Measurements from ENCODE around the gene NTMT1. TPM values are rescaled to one million over a fixed set of nuclear protein-coding genes. Genes with fewer than 3 reads are reported as not detected.

The NTMT1 gene
- total RNA-seq, 1 experiment from 2014 or later = 87.1 TPM

DNA sequence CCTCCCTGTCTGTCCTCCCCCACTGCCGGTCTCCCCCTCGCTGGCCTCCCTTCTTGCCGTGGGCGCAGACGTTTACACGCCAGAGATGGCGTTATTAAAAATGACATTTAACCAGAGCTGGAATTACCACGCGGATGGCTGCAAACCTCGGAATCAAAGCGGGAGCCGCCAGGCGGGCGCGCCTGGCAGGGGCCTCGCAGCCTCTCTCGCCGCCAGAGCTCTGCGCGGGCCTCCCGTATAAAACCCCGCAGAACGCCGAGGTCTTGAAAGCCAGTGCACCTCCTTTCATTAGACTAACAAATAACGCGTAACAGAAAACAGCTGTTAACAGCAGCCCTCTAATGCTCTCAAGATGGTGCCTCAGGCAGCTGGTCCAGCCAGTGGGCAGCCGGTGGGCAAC, 49.7 kb downstream of the NTMT1 start:
- POLR2A ChIA-PET (ENCODE audit: low non-redundant PET) = no interaction called here
- Histone ChIP-seq H3K36me3 (ENCODE audit: insufficient read depth, low read length, poor library complexity, severe bottlenecking) (no peaks in the 10 kb centered on the region), H3K27me3 (replicated peaks; ENCODE audit: insufficient read depth, low read depth, low read length, poor library complexity) (no peaks in the 10 kb centered on the region), H3K9me3 (ENCODE audit: low read depth, low read length, poor library complexity, severe bottlenecking) (no peaks in the 10 kb centered on the region), H3K4me3 (ENCODE audit: low read depth, low read length, poor library complexity, severe bottlenecking) (no peak overlapping the region), H3K4me1 (ENCODE audit: insufficient read depth, low read length, poor library complexity, severe bottlenecking) (peaks cover 10% of the 10 kb centered on the region), H3K27ac (ENCODE audit: low read depth, low read length, poor library complexity, severe bottlenecking) (no peak overlapping the region)
- intact Hi-C loops (cut with micrococcal nuclease; ENCODE audit: unreplicated experiment) = no loop called here
- no peak for DNase-seq (ENCODE audit: low spot score)
- TF ChIP-seq, protein P1, sequence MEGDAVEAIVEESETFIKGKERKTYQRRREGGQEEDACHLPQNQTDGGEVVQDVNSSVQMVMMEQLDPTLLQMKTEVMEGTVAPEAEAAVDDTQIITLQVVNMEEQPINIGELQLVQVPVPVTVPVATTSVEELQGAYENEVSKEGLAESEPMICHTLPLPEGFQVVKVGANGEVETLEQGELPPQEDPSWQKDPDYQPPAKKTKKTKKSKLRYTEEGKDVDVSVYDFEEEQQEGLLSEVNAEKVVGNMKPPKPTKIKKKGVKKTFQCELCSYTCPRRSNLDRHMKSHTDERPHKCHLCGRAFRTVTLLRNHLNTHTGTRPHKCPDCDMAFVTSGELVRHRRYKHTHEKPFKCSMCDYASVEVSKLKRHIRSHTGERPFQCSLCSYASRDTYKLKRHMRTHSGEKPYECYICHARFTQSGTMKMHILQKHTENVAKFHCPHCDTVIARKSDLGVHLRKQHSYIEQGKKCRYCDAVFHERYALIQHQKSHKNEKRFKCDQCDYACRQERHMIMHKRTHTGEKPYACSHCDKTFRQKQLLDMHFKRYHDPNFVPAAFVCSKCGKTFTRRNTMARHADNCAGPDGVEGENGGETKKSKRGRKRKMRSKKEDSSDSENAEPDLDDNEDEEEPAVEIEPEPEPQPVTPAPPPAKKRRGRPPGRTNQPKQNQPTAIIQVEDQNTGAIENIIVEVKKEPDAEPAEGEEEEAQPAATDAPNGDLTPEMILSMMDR (conservative IDR thresholded peaks at IDR 0.05; ENCODE audit: low read depth, low read length) = no peak
- no peak for TF ChIP-seq EZH2 (IDR thresholded peaks at IDR 0.05; ENCODE audit: borderline replicate concordance, low read depth, low read length, poor library complexity, severe bottlenecking)
- no TSS peak for BruUV-seq (replicated peaks)
- CTCF ChIA-PET = no interaction called here

DNA sequence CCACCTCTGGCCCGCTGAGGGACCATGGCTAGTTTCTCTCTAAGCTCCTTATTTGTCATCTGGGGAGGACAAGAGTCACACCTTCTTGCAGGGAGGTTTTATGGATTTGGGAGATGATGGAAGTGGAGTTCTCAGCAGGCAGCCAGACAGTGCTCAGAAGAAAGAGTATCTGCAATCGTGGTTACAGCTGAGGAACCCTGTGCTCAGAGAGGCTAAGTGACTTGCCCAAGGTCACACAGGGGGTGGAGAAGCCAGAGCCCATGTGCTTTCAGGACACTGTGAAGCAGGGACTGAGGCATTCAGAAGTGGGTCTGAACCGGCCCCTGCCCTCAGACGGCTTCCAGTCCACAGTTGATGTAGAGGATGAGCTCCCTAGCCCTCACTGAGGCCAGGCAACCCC, 50.3 kb downstream of the NTMT1 start:
- BruUV-seq (replicated peaks) = no TSS peak
- intact Hi-C loops (cut with micrococcal nuclease; ENCODE audit: unreplicated experiment) = no loop called here
- no peak overlapping the region for H3K27ac ChIP-seq (ENCODE audit: low read depth, low read length, poor library complexity, severe bottlenecking)
- no peak for DNase-seq (ENCODE audit: low spot score)
- H3K4me3 ChIP-seq (ENCODE audit: low read depth, low read length, poor library complexity, severe bottlenecking) = no peak overlapping the region
- H3K9me3 ChIP-seq (ENCODE audit: low read depth, low read length, poor library complexity, severe bottlenecking) = no peaks in the 10 kb centered on the region
- H3K4me1 ChIP-seq (ENCODE audit: insufficient read depth, low read length, poor library complexity, severe bottlenecking) = peaks cover 4% of the 10 kb centered on the region
- POLR2A ChIA-PET (ENCODE audit: low non-redundant PET) = no interaction called here
- H3K27me3 ChIP-seq (replicated peaks; ENCODE audit: insufficient read depth, low read depth, low read length, poor library complexity) = no peaks in the 10 kb centered on the region
- TF ChIP-seq EZH2 (IDR thresholded peaks at IDR 0.05; ENCODE audit: borderline replicate concordance, low read depth, low read length, poor library complexity, severe bottlenecking) = no peak
- TF ChIP-seq, protein P1 (conservative IDR thresholded peaks at IDR 0.05; ENCODE audit: low read depth, low read length) = no peak
- CTCF ChIA-PET = no interaction called here
- H3K36me3 ChIP-seq (ENCODE audit: insufficient read depth, low read length, poor library complexity, severe bottlenecking) = no peaks in the 10 kb centered on the region

DNA sequence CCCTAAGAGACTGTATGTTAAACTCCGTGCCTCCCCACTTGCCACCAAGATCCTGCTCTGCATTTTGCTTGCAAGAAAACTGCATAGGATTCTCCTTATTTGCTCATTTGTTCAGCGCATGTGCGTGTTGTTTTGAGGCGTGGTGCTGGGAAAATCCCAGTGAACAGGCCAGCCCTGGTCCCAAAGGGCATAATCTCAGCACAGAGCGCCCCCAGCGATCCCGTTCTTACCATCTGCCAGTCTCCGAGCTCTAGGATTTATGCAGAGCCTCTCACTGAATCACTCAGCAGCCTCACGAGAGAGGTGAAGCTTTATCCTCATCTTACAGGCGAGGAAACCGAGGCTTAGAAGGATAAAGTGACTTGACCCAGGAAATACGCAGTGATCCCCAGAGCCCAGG, 51.0 kb downstream of the NTMT1 start:
- Histone ChIP-seq H3K27me3 (replicated peaks; ENCODE audit: insufficient read depth, low read depth, low read length, poor library complexity) (no peaks in the 10 kb centered on the region), H3K4me3 (ENCODE audit: low read depth, low read length, poor library complexity, severe bottlenecking) (no peak overlapping the region), H3K9me3 (ENCODE audit: low read depth, low read length, poor library complexity, severe bottlenecking) (no peaks in the 10 kb centered on the region), H3K36me3 (ENCODE audit: insufficient read depth, low read length, poor library complexity, severe bottlenecking) (no peaks in the 10 kb centered on the region), H3K4me1 (ENCODE audit: insufficient read depth, low read length, poor library complexity, severe bottlenecking) (no peaks in the 10 kb centered on the region), H3K27ac (ENCODE audit: low read depth, low read length, poor library complexity, severe bottlenecking) (no peak overlapping the region)
- ChIA-PET POLR2A (ENCODE audit: low non-redundant PET) (no interaction called here), CTCF (no interaction called here)
- TF ChIP-seq, protein P1 (conservative IDR thresholded peaks at IDR 0.05; ENCODE audit: low read depth, low read length) = no peak
- TF ChIP-seq EZH2 (IDR thresholded peaks at IDR 0.05; ENCODE audit: borderline replicate concordance, low read depth, low read length, poor library complexity, severe bottlenecking) = no peak
- DNase-seq (ENCODE audit: low spot score) = no peak
- BruUV-seq (replicated peaks) = no TSS peak
- intact Hi-C loops (cut with micrococcal nuclease; ENCODE audit: unreplicated experiment) = no loop called here
